ENCODE results near the gene FAM240A. TPM values are rescaled to one million over a fixed set of nuclear protein-coding genes. Genes with fewer than 3 reads are reported as not detected.
A peak's percentile ranks its signal among the peaks of the same experiment; 100 is the strongest.

Gene FAM240A
- total and polyA plus RNA-seq, 7 experiments from 2014 or later = not detected

- no peaks in the 10 kb centered on the region for H3K9me3 ChIP-seq (ENCODE audit: control insufficient read depth in 2 of 3, low read length in 3 of 3)
- H3K4me3 ChIP-seq (ENCODE audit: low read length) = no peak overlapping the region
- intact Hi-C loops (cut with micrococcal nuclease) = no loop called here
- no peak for ATAC-seq
- peaks cover 0 to 2% (median 0%) of the 10 kb centered on the region in 11 donors for H3K9me3 Mint-ChIP-seq
- H3K27ac ChIP-seq (ENCODE audit: low read depth, low read length) = no peak overlapping the region
- no peaks in the 10 kb centered on the region for H3K27me3 ChIP-seq (ENCODE audit: control insufficient read depth in 2 of 2, insufficient read depth in 2 of 2, low read length in 2 of 2)
- H3K36me3 ChIP-seq (ENCODE audit: control insufficient read depth in 2 of 3, insufficient read depth in 3 of 3, low read length in 3 of 3) = no peaks in the 10 kb centered on the region
- no peak for DNase-seq
- H3K4me1 Mint-ChIP-seq = peaks cover 2 to 9% (median 7%) of the 10 kb centered on the region in 7 donors
- CTCF ChIA-PET = no interaction called here
- no peaks in the 10 kb centered on the region for H3K4me1 ChIP-seq (ENCODE audit: control insufficient read depth in 2 of 2, insufficient read depth in 2 of 2, low read length in 2 of 2)
- H3K4me3 Mint-ChIP-seq = no peak overlapping the region
- H3K27ac Mint-ChIP-seq = no peak overlapping the region
- no peaks in the 10 kb centered on the region for H3K36me3 Mint-ChIP-seq
- H3K27me3 Mint-ChIP-seq = peaks cover 0 to 23% (median 0%) of the 10 kb centered on the region in 5 donors
- POLR2A ChIA-PET = no interaction called here
These were observed 47.0 kb downstream of the FAM240A start for GRCh38 chr3:46659285-46659684.

GRCh38 chr3:46660003-46660402 lies 47.7 kb downstream of the FAM240A start:
- no peaks in the 10 kb centered on the region for H3K36me3 Mint-ChIP-seq
- Histone ChIP-seq H3K9me3 (ENCODE audit: control insufficient read depth in 2 of 3, low read length in 3 of 3) (no peaks in the 10 kb centered on the region), H3K27ac (ENCODE audit: low read depth, low read length) (no peak overlapping the region), H3K27me3 (ENCODE audit: control insufficient read depth in 2 of 2, insufficient read depth in 2 of 2, low read length in 2 of 2) (no peaks in the 10 kb centered on the region), H3K4me1 (ENCODE audit: control insufficient read depth in 2 of 2, insufficient read depth in 2 of 2, low read length in 2 of 2) (no peaks in the 10 kb centered on the region), H3K36me3 (ENCODE audit: control insufficient read depth in 2 of 3, insufficient read depth in 3 of 3, low read length in 3 of 3) (no peaks in the 10 kb centered on the region), H3K4me3 (ENCODE audit: low read length) (no peak overlapping the region)
- no peak for DNase-seq
- ChIA-PET CTCF (no interaction called here), POLR2A (no interaction called here)
- H3K4me1 Mint-ChIP-seq = peaks cover 2 to 9% (median 7%) of the 10 kb centered on the region in 7 donors
- peaks cover 0 to 2% (median 0%) of the 10 kb centered on the region in 11 donors for H3K9me3 Mint-ChIP-seq
- no peak for ATAC-seq
- no peak overlapping the region for H3K27ac Mint-ChIP-seq
- intact Hi-C loops (cut with micrococcal nuclease) = no loop called here
- no peak overlapping the region for H3K4me3 Mint-ChIP-seq
- H3K27me3 Mint-ChIP-seq = peaks cover 0 to 19% (median 0%) of the 10 kb centered on the region in 5 donors

GRCh38 chr3:46660543-46661523 lies 48.5 kb downstream of the FAM240A start:
- Mint-ChIP-seq H3K36me3 (no peaks in the 10 kb centered on the region), H3K9me3 (no peaks in the 10 kb centered on the region), H3K4me3 (no peak overlapping the region), H3K4me1 (peaks cover 2 to 9% (median 7%) of the 10 kb centered on the region in 7 donors), H3K27me3 (peaks cover 0 to 13% (median 0%) of the 10 kb centered on the region in 5 donors), H3K27ac (no peak overlapping the region)
- intact Hi-C loops (cut with micrococcal nuclease) = no loop called here
- DNase-seq (no peak), ATAC-seq (no peak)
- no peaks in the 10 kb centered on the region for H3K4me1 ChIP-seq (ENCODE audit: control insufficient read depth in 2 of 2, insufficient read depth in 2 of 2, low read length in 2 of 2)
- no peaks in the 10 kb centered on the region for H3K9me3 ChIP-seq (ENCODE audit: control insufficient read depth in 2 of 3, low read length in 3 of 3)
- H3K36me3 ChIP-seq (ENCODE audit: control insufficient read depth in 2 of 3, insufficient read depth in 3 of 3, low read length in 3 of 3) = no peaks in the 10 kb centered on the region
- no peaks in the 10 kb centered on the region for H3K27me3 ChIP-seq (ENCODE audit: control insufficient read depth in 2 of 2, insufficient read depth in 2 of 2, low read length in 2 of 2)
- CTCF ChIA-PET = interaction anchor here (0.6 kb wide), 1 partner anchor 217 kb away, joined by 3 read pairs; the partner anchor contains the start of gene PTH1R
- POLR2A ChIA-PET = no interaction called here
- H3K4me3 ChIP-seq (ENCODE audit: low read length) = no peak overlapping the region
- H3K27ac ChIP-seq (ENCODE audit: low read depth, low read length) = no peak overlapping the region

GRCh38 chr3:46661776-46662766 lies 49.7 kb downstream of the FAM240A start:
- intact Hi-C loops (cut with micrococcal nuclease) = no loop called here
- Mint-ChIP-seq H3K9me3 (no peaks in the 10 kb centered on the region), H3K27ac (peak overlapping the region in 2 of 9 donors; percentile 10 to 42), H3K36me3 (no peaks in the 10 kb centered on the region), H3K4me1 (peaks cover 2 to 9% (median 7%) of the 10 kb centered on the region in 7 donors), H3K27me3 (peaks cover 0 to 8% (median 0%) of the 10 kb centered on the region in 5 donors), H3K4me3 (no peak overlapping the region)
- no peaks in the 10 kb centered on the region for H3K4me1 ChIP-seq (ENCODE audit: control insufficient read depth in 2 of 2, insufficient read depth in 2 of 2, low read length in 2 of 2)
- no peak overlapping the region for H3K4me3 ChIP-seq (ENCODE audit: low read length)
- no peaks in the 10 kb centered on the region for H3K9me3 ChIP-seq (ENCODE audit: control insufficient read depth in 2 of 3, low read length in 3 of 3)
- ChIA-PET POLR2A (no interaction called here), CTCF (interaction anchor here (0.6 kb wide), 1 partner anchor 10 kb away, joined by 3 read pairs; no protein-coding TSS in a partner anchor)
- no peak for ATAC-seq
- H3K27ac ChIP-seq (ENCODE audit: low read depth, low read length) = no peak overlapping the region
- no peak for DNase-seq
- H3K27me3 ChIP-seq (ENCODE audit: control insufficient read depth in 2 of 2, insufficient read depth in 2 of 2, low read length in 2 of 2) = no peaks in the 10 kb centered on the region
- no peaks in the 10 kb centered on the region for H3K36me3 ChIP-seq (ENCODE audit: control insufficient read depth in 2 of 3, insufficient read depth in 3 of 3, low read length in 3 of 3)

GRCh38 chr3:46662771-46663551 lies 50.6 kb downstream of the FAM240A start:
- Mint-ChIP-seq H3K36me3 (no peaks in the 10 kb centered on the region), H3K4me3 (no peak overlapping the region), H3K9me3 (no peaks in the 10 kb centered on the region), H3K27ac (no peak overlapping the region), H3K27me3 (peaks cover 0 to 6% (median 0%) of the 10 kb centered on the region in 5 donors), H3K4me1 (peaks cover 0 to 9% (median 7%) of the 10 kb centered on the region in 7 donors)
- ATAC-seq = no peak
- Histone ChIP-seq H3K27me3 (ENCODE audit: control insufficient read depth in 2 of 2, insufficient read depth in 2 of 2, low read length in 2 of 2) (no peaks in the 10 kb centered on the region), H3K27ac (ENCODE audit: low read depth, low read length) (no peak overlapping the region), H3K9me3 (ENCODE audit: control insufficient read depth in 2 of 3, low read length in 3 of 3) (no peaks in the 10 kb centered on the region), H3K4me3 (ENCODE audit: low read length) (no peak overlapping the region), H3K4me1 (ENCODE audit: control insufficient read depth in 2 of 2, insufficient read depth in 2 of 2, low read length in 2 of 2) (no peaks in the 10 kb centered on the region), H3K36me3 (ENCODE audit: control insufficient read depth in 2 of 3, insufficient read depth in 3 of 3, low read length in 3 of 3) (no peaks in the 10 kb centered on the region)
- ChIA-PET CTCF (interaction anchor here (0.9 kb wide), 1 partner anchor 9 kb away, joined by 3 read pairs; no protein-coding TSS in a partner anchor), POLR2A (no interaction called here)
- DNase-seq = no peak
- intact Hi-C loops (cut with micrococcal nuclease) = loop anchor here in 1 of 2 donors (1.0 kb wide), 1 partner anchor 246 kb away; no protein-coding TSS in a partner anchor
